NCI-H510A (cell line): Measurements from ENCODE around the gene RTF1.
"Not testable (repeated sequence)": the region's sequence is repeated elsewhere in the genome, so short reads cannot be mapped to it uniquely, and the experiment has no call there.

Experiments used
- DNase-seq: peaks from one replicate; lab custom pipeline; 2025; lab: John Stamatoyannopoulos, UW

Gene RTF1

DNA sequence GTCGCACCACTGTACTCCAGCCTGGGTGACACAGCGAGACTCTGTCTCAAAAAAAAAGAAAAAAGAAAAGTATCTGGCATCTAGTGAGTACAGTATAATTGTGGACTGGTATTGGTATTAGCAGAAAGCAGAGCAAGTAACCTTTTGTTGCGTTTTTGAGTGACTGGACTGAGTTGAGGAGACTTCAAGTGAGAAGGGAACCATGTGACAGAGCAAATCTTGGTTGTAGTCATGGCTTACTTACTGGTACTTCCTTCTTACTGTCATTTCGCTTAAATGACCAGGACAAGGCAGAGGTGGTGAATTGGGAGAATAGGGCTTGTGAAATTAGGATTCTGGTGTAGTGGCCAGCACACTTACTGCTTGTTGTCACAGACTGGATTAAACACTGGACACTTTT, 20.6 kb downstream of the RTF1 start:
- DNase-seq = no peak

GRCh38 chr15:41438206-41438605, 21.3 kb downstream of the RTF1 start:
- no peak for DNase-seq

DNA sequence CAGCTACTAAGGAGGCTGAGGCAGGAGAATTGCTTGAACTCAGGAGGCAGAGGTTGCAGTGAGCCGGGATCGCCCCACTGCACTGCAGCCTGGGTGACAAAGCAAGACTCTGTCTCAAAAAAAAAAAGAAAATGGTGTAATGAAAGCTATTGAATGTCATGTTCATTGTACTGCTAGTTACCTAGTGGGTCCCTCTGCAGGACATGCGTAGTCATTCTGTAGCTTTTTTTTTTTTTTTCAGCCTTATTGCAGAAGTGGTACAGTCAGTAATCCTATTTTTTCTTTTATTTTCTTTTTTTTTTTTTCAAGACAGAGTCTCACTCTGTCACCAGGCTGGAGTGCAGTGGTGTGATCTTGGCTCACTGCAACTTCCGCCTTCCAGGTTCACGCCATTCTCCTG, 21.9 kb downstream of the RTF1 start:
- not testable (repeated sequence) for DNase-seq

DNA sequence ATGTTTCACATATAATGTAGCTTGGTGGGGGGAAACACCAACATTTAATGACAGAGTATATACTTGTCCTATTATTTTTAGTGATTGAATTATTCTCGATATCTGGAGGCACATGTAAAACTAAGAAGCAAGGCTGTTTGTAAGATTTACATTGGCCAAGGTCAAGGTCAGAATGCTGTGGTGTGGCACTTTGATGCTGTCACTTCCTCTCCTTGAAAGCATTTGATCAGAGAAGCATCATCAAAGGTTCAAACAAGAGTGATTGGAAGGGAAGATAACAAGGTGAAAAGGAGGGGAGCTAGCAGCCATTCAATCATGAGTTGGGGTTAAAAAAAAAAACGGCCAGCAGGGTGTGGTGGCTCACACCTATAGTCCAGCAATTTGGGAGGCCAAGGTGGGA, 26.4 kb downstream of the RTF1 start:
- no peak for DNase-seq

DNA sequence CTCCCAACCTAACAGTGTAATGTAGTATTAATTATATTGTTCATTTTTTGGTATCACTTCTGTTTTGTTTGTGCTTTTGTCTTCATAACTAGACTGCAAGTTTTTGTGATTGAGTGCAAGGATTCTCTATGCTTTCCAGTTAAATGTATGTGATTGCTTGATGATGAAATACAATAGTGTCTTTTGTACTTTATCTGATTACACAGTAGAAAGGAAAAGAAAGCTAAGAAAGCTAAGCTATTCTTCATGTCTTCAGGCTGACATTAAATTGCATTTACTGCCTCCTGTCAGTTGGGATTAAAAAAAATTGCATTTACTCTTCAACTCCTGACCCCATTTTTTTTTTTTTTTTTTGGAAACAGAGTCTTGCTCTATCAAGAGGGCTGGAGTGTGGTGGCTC, 28.5 kb downstream of the RTF1 start:
- no peak for DNase-seq

- DNase-seq = no peak
These were observed 45.3 kb downstream of the RTF1 start for GRCh38 chr15:41462084-41462795.

DNA sequence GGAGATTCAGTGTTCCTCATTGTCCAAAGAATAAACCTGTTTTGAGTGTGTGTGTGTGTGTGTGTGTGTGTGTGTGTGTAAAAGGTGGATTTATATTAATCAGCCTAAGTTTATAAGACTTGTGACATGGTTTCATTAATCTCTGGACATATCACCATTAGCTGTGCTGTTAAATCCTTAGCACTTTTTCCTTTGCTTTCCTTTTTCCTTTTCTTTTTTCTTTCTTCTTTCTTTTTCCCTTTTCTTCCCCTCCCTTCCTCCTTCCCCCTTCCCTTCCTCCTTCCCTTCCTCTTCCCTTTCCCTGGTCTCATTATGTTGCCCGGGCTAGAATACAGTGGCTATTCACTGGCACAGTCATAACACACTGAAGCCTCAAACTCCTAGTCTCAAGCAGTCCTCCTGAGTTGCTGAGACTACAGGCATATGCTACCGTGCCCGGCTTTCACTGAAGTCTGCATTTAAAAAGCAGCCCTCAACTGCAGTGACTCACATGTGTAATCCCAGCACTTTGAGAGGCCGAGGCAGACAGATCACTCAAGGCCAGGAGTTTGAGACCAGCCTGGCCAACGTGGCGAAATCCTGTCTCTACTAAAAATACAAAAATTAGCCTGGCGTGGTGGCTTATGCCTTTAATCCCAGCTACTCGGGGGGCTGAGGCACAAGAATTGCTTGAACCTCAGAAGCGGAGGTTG, 48.1 kb downstream of the RTF1 start:
- no peak for DNase-seq

DNA sequence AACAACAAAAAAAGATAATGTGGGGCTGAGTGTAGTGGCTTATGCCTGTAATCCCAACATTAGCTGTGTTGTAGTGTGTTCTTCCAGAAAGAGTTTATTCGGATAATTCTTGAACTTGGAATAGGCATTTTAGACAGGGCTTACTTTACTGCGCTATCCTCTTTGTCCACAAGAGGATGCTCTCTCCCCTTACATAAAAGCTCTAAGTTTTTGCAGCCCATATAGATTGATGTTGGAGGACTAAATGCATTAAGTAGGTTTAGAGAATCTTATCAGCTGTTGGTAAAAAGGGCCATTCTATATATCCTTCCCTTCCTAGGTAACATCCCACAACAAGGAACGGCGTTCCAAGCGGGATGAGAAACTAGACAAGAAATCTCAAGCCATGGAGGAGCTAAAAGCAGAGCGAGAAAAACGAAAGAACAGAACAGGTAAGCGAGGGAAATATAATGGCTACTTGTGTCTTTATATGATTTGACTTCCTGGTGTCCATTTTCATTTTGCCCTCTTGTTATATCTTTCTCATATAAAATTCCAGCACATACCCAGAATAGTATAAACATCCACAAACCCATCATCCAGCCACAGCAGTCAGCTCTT, 49.0 kb downstream of the RTF1 start:
- DNase-seq = no peak

- DNase-seq = no peak
These were observed 49.8 kb downstream of the RTF1 start for GRCh38 chr15:41466711-41467110.

DNA sequence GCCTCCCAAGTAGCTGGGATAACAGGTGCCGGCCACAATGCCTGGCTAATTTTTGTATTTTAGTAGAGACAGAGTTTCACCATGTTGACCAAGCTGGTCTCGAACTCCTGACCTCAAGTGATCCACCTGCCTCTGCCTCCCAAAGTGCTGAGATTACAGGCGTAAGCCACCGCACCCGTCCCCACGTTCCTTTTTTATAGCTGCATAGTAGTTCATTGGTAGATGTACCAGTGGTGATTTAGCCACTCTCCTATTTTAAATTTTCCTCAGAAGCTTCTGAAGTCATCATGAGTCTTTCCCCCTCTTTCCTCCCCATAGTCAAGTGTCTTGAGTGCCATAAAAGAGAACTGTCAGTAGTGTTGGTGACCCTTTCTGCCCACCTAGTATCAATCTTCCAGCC, 52.7 kb downstream of the RTF1 start:
- DNase-seq = not testable (repeated sequence)

DNA sequence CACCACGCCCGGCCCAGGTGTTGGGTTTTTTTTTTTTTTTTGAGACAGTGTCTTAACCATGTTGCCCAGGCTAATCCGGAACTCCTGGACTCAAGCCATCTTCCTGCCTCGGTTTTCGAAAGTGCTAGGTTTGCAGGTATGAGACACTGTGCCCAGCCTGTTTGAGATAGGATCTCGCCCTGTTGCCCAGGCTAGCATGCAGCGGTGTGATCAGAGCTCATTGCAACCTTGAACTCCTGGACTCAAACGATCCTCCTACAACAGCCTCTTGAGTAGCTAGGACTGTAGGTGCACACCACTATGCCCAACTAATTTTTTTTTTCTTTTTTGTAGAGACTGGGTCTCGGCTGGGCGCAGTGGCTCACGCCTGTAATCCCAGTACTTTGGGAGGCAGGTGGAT, 56.5 kb downstream of the RTF1 start:
- DNase-seq = no peak

GRCh38 chr15:41474436-41474835, 57.5 kb downstream of the RTF1 start:
- no peak for DNase-seq

DNA sequence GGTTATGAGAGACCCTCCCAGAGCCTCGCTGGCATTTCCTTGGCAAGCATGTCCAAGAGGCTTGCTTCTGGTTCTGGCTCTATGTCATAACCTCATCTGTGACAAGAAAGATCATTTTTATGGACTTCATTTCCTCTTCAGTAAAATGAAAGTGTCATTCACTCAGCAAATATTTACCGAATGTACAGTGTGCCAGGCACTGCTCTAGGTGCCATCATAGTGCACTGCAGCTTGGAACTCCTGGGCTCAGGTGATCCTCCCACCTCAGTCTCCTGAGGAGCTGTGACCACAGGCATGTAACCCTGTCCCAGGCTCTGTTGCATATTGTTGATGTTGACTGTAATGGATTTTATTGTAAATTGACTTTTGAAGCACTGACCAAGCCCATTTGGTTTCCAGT, 58.0 kb downstream of the RTF1 start:
- no peak for DNase-seq

- DNase-seq = no peak
These were observed 59.6 kb downstream of the RTF1 start for GRCh38 chr15:41476416-41477048.

DNA sequence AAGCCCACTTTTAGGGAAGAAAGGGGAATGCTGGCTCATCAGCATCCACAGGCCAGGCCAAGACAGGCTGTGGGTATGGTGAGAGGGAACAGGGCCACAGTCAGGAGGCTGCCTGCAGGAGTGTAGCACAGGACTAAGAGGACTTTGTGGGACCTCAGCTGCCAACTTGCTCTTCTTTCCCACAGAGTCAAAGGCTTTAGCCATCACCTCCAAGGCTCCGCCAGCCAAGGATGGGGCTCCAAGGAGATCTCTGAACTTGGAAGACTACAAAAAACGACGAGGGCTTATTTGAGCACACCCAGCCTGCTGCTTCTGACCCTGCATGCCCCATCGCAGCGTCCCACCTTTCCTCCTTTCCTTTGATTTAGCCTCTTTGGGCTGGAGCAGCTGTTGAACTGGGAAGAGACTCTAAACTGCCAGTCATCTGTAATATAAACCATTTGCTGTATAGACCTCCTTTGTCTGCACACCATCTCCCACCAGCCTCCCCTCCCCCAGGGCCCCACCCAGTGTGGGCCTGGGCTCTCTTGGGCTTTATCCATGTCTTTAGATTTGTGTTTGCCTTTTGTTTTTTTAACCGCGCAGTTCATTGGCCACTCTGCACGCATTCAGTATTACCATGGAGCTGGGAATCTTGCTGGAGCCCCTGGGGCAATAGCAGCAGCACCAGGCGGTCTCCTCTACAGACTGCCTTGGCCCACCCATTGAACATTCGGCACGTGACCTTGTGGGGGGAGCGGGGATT, 63.7 kb downstream of the RTF1 start:
- no peak for DNase-seq

DNA sequence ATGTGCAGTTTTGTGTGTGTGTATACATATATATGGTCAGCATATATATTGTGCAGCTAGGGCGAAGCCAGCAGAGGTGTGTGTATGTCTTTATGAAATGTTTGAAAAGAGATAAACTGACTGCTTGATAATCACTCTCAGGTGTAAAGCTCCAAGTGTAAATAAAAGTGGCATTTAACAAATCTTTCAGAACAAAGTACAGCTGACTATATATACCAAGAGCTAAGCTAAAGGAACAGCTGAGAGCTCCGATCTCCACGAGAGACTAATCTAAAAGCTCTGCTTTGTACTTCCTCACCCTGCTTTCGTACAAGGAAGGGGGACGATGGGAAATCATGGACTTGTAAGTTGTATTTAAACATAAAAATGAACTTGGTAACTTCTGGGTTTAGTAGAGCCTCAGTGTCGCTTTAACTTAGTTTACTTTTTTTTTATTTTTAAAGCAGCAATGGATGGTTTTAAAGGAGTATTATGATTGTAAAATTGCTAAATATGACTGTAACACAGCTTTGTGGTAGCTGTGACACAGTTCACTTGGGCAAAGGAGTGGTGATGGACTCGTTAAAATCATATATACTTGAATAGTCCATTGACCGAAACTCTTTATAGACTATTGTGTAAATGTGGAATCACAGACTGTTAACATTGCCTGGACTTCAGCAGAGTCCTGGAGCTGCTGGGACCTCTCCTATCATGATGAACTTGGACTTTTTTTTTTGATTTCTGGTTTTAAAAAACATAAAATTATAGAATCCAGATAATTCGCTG, 65.4 kb downstream of the RTF1 start:
- no peak for DNase-seq

DNA sequence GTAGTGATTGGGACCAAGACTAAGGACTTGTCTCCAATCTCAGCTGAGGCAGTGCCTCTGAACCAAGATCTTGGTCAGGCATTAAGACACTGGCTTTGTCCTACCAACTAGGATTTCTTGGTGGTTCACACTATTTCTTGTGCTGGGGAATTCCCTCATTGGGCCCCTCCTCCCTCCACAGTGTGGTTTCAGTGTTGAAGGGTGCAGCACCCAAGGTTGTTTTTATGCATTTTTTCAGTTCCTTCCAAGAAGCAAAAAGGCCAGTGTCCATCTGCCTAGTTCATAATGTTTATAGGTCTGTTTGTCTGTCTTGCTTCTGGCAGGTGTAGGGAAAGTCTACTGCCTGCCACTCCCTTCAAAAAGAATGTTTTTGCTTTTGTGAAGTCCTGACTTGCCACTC, 66.2 kb downstream of the RTF1 start:
- no peak for DNase-seq

DNA sequence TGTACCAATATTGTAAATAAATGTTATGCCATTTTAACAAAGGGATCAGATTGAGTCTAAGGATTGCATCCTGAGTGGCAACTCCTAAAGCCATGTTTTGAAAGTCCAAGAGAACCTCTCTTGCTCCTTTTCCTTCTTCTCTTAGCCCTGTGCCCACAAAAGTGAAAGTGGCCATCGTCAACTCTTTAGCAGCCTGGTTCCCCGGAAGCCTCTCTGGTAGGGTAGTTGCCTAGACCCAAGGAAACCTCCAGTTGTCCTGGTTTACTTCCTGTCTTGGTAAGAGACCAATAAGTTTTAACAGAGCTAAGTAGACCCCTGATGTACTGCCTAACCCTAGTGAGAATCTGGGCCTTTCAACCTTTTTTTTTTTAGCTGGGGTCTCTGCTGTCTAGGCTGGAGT, 66.6 kb downstream of the RTF1 start:
- DNase-seq = no peak

GRCh38 chr15:41484937-41485625, 68.2 kb downstream of the RTF1 start:
- no peak for DNase-seq

GRCh38 chr15:41486286-41486685, 69.4 kb downstream of the RTF1 start:
- DNase-seq = no peak

DNA sequence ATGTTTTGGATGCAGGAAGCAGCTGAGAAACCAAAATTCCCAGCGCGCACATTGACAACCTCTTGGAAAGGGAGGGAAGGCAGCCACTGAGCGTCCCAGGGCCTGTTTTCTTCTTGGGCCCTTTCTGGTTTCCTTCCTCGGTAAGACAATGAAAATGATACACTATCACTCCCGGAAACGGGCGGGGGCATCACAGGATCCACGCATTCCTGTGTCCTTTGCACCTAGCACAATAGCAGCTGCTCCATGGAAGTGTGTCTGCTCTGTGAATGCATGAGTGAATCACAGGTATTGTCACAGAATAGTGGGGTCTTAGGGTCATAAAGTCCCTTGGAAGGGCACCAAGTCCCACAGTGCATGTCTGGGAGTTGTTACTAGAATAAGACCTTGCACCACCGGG, 70.5 kb downstream of the RTF1 start:
- DNase-seq = no peak
